Activated CD8-positive, alpha-beta memory T cell treated with anti-CD3 and anti-CD28 coated beads for 24 hours (primary cell): ENCODE data around the gene CD1C.
"Not testable (repeated sequence)": the region's sequence is repeated elsewhere in the genome, so short reads cannot be mapped to it uniquely, and the experiment has no call there.

Experiments
- DNase-seq: peaks from one replicate; pipeline ENCODE4 v3.0.0-alpha.2; 2020

Gene CD1C

DNA sequence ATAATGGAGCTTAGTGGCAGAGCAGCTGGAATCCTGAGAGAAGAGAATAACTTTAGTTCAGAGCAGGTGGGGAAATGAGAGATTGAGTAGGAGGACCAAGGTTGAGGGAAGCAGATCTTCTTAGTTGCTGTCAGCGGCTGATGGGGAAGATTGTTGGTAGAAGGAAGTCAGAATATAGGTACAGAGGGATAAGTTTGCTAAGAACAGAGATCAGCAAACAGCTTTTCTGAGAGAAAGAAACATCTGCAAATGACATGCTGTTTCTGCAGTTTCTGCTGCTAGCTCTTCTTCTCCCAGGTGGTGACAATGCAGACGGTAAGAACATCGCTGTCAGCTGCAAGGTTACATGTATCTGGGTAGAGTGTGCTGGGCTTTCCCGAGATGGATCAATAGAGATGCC is at the start of gene CD1C:
TSS of gene CD1C (plus strand) at position 113 of the 400 bp plus-strand sequence. CDS start at position 255, 142 bp downstream.
- no peak for DNase-seq

GRCh38 chr1:158246650-158247049 is 43.1 kb upstream of the CD1C start:
- no peak for DNase-seq

DNA sequence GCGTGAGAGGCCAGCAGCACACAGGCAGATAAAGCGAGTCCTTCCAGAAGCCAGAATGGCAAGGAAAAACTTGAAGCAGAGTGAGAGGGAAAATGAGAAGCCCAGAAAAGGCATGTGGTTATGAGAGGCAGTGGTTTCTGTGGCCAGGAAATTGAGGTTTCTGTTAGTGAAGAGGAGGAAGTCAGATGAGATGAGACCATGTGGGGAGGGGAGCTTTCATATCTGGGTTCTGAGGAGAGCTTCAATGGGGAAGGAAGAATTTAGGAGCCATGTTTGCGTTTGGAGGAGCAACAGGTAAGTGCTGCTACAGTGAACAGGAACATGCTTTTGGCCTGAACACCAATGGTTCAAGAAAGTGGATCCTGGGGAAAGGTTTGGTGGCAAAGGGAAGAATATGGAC is 41.6 kb upstream of the CD1C start:
- DNase-seq: no peak

DNA sequence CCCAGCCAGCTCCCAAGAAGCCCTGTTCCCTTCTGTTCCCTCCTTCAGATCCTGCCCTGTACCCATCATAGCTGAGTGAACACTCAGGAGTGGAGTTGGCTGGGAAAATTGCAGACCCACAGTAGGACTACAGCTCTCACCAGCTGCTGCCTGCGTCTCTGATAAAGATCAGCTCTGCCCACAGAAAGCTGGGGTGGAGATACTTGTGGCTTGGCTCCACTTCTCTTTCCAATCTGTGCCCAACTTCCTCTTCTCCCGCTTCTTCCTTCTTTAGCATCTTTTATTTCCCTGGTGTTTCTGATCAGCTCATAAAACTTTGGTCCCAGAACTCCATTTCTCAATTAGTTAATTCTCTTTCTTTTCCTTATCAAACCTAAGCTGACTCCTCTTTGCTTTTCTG is 41.0 kb upstream of the CD1C start:
- no peak for DNase-seq

DNA sequence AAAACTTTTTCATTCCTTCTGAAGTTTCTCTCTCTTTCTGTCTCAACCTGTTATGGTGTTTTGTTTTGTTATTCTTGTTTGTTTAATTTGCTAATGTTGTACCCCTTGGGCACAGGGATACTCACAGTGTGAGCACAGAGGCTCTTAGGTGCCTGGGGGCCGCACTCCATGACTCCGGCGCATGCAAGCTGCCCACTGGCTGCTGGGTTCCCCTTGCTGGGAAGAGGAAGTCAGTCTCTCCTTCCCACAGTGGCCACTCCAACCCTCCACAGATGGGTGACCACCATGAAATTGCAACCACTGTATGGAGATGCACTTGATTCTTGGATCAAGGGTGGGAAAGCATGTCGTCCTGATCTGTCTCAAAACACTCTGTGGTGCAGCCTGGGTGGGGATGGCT is 40.1 kb upstream of the CD1C start:
- no peak for DNase-seq

- no peak for DNase-seq
Measured at GRCh38 chr1:158251163-158251562, 38.6 kb upstream of the CD1C start.

GRCh38 chr1:158255656-158256055 is 34.1 kb upstream of the CD1C start:
- no peak for DNase-seq

GRCh38 chr1:158256747-158257146 is 33.0 kb upstream of the CD1C start:
- not testable (repeated sequence) for DNase-seq

DNA sequence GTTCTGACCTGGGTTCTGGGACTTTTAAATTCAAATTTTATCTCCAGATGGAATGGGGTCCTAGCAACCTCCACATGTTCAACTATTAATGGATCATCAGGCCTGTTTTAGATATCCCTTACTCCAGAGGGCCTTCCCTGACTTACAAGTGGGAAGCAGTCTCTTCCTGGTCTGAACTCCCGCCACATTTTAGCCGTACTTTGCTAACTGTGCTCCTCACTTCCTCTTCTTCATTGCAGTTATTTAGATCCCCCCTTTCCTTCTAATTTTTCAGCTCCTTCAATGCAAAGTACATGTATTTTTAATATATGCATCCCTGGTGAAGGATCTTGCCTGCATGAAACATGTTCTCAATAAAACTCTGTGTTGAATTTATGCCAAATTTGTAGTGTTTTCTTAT is 31.8 kb upstream of the CD1C start:
- DNase-seq: no peak

DNA sequence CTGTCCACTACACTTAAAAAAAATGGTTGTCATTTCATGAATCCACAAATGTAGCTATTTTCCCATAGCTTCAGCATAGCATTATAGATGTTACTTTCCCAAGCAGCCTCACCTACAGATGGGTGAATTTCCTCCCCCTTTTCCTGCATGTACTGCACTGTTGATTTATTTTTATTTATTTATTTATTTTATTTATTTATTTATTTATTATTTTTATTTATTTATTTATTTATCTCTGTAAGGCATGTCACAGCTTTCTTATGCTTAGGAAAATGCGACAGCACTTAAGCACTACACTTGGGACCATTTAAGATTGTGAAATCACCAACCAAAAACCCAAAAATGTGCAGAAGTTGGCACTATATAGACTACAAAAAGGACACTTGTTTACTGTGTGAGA is 30.6 kb upstream of the CD1C start:
- DNase-seq: no peak

- DNase-seq: no peak
Measured at GRCh38 chr1:158272681-158273080, 17.0 kb upstream of the CD1C start.

DNA sequence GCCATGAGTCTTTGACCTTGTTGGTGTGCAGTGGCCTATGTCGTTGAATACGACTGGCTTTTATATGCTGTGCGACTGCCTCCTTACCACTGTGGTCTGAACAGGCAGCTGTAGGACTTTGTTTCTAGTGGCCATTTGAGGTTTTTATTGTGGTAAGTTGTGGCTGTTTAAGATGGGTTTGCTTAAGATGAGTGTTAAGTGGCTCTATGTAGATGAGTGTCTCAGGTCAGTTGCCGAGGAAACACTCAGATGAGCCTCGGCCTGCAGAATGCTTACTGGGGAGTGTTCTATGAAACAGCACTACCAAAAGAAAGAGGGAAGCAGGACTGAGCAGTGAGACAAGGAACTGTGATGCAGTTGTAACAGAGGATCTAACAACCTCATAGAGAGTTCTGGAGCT is 14.9 kb upstream of the CD1C start:
- no peak for DNase-seq

DNA sequence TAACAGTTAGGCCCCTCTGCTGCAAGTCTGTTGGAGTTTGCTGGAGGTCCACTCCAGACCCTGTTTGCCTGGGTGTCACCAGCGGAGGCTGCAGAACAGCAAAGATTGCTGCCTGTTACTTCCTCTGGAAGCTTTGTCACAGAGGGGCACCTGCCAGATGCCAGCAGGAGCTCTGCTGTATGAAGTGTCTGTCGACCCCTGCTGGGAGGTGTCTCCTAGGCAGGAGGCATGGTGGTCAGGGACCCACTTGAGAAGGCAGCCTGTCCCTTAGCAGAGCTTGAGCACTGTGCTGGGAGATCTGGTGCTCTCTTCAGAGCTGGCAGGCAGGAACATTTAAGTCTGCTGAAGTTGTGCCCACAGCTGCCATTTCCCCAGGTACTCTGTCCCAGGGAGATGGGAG is 7.3 kb upstream of the CD1C start:
- DNase-seq: not testable (repeated sequence)

DNA sequence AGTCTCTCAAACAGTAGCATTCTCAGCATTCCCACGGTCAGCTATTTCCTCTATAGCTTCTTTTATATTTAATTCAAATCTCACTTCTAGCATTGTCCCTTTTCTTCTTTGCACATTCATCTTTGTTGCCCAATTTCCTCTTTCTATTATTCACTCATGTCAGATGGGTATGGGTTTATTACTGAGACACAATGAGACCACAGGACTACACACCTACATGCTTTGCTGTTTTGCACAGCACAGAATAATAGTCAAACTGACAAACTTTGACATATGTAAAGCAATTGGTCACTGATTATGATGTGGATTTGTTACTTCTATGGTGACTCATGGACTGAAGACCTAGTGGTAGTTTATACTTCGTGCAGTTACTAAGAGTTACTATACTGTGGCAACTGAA is 5.8 kb upstream of the CD1C start:
- no peak for DNase-seq

DNA sequence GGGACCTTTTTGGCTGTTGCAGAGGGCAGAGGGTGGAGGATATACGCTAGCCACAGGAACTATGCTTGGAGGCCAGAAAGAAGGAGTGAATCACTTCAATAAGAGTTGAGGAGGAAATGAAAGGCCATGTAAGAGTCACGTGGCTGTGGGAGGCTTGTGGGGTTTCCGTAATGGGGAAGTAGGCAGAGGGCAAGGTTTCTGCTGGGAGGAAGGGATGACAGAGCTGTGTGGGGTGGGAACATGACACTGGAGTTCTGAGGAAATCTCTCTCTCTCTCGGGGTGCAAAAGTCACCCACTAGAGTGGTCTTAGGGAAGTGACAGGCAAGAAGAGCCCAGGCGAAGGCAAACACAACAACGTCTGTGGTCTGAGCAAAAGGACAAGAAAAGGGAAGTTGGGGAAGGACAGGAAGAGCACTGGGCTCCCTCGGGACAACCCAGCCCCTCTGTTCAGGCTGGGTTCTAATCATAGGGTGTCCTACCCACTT is 3.9 kb upstream of the CD1C start:
- DNase-seq: no peak

- no peak for DNase-seq
Measured at GRCh38 chr1:158286487-158286886, 3.2 kb upstream of the CD1C start.

DNA sequence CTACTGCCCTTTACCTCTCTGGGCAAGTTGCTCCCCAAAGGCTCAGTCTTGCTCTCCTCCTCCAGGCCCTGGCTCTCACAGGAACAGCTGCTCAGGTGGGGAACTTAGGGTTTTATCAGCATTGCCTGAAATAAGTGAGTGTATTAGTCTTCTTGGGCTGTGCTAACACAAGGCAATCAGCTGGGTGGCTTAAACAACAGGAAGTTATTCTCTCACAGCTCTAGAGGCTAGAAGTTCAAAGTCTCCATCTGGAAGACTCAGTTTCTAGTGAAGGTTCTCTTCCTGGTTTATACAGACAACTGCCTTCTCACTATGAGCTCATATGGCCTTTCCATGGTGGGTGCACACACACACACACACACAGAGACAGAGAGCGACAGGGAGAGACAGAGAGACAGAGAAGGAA is 2.8 kb upstream of the CD1C start:
- DNase-seq: no peak

DNA sequence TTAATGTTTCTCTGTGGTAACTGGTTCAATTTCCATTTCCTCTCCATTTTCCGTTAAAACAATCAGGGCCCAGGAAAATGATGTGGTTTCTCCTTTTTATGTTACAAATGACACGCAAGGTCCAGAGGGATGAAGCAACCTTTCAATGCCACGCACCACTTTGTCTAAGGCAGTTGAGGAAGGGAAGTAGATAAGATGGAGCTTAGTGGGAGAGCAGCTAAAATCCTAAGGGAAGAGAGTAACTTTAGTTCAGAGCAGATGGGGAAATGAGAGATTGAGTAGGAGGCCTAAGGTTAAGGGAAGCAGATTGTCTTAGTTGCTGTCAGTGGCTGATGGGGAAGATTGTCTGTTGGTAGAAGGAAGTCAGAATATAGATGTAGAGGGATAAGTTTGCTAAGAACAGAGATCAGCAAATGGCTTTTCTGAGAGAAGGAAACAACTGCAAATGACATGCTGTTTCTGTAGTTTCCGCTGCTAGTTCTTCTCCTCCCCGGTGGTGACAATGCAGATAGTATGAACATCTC is 660 bp downstream of the CD1C start:
- no peak for DNase-seq

DNA sequence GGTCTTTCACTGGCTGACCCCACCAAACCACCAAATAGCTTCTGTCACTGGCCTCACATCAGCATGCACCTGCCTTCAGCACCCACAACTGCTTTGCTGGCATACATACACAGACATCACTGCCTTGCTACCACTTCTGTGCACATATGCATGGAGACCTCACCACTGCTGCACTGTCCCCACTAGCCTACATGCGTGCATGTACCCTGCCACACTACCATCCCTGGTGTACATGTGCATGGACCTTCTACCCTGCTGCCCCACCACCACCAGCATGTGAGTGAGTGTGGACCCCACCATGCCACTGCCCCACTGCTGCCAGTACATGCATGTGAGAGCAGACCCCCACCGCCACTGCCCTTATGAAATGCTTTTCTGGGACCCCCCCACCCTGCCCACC is 6.1 kb downstream of the CD1C start:
- DNase-seq: no peak

DNA sequence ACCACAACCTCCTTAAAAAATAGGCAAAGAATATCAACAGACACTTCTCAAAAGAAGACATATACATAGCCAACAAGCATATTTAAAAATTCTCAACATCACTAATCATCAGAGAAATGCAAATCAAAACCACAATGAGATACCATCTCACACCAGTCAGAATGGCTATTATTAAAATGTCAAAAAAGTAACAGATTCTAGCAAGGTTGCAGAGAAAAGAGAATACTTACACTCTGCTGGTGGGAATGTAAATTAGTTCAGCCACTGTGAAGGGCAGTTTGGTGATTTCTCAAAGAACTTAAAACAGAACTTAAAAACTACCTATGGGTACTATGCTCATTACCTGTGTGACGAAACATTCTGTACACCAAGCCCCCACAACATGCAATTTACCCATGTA is 20.9 kb downstream of the CD1C start:
- no peak for DNase-seq

GRCh38 chr1:158311066-158311465 is 21.3 kb downstream of the CD1C start:
- DNase-seq: no peak

DNA sequence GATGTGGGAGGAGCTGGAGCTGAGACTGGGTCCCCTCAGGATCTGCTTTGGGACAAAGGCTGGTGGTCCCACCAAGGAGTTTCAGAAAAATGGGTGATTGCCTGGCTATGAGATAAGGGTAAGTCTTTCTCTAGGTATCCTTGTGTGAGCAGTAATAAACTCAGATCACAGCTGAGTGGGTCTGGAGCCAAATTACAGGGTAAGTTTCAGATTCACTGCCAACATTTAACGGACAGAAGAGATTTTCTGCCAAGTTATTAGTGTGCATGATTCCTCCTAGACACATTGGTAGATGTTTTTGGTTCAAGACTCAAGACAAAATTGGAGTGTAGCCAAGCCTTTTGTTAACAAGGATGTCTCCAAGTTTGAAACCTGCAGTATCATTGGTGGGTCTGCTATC is 34.1 kb downstream of the CD1C start:
- no peak for DNase-seq

- DNase-seq: no peak
Measured at GRCh38 chr1:158324395-158324794, 34.7 kb downstream of the CD1C start.

- no peak for DNase-seq
Measured at GRCh38 chr1:158327481-158327880, 37.8 kb downstream of the CD1C start.

GRCh38 chr1:158328426-158328825 is 38.7 kb downstream of the CD1C start:
- DNase-seq: no peak

DNA sequence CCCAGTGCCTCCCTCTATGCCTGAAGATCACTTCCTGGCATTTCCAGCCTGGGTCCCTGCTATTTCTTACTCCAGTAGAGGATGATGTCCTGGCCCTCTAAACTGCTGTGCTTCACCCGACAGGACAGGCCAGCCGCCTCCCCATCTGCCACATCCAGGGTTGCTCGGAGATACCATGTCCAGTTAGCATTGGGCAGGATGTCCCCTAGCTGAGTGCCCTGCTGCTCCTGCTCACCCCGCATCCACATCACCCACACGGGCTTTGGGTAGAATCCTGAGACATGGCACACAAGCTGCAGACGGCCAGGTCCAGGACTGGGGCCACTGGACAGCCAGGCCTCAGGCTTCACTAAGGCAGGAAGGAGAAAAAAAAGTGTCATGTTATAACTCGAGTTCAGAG is 39.6 kb downstream of the CD1C start:
- no peak for DNase-seq
